Neural cell (in vitro differentiated cells): ENCODE data around the gene TEN1.

ENCODE experiments used
- EP300 ChIP-seq: fragments of 450-650 bp; conservative IDR thresholded peaks from 2 replicates; pipeline ENCODE4 v1.6.1; 2014; ENCODE audit warnings: antibody characterized with exemption, mild to moderate bottlenecking, moderate library complexity; ENCODE audit not compliant: poor library complexity, severe bottlenecking
- EZH2 ChIP-seq: fragments of 200-600, 300-800 bp; shearing (Covaris generic), sonication (generic); IDR thresholded peaks from 2 replicates; pipeline ENCODE4 v1.6.1; 2014; ENCODE audit warnings: antibody characterized with exemption, low read length, borderline replicate concordance, mild to moderate bottlenecking; ENCODE audit not compliant: insufficient read depth, poor library complexity, severe bottlenecking
- MXI1 ChIP-seq: fragments of 450-650 bp; conservative IDR thresholded peaks from 2 replicates; pipeline ENCODE4 v1.6.1; 2014; ENCODE audit warnings: antibody characterized with exemption, mild to moderate bottlenecking; ENCODE audit not compliant: poor library complexity, severe bottlenecking
- POLR2AphosphoS5 ChIP-seq: IDR thresholded peaks from 2 replicates; pipeline ENCODE4 v1.6.1; 2012
- RAD21 ChIP-seq: fragments of 450-650 bp; conservative IDR thresholded peaks from 2 replicates; pipeline ENCODE4 v1.6.1; 2014; ENCODE audit warnings: antibody characterized with exemption, mild to moderate bottlenecking, moderate library complexity
- SMC3 ChIP-seq: fragments of 450-650 bp; conservative IDR thresholded peaks from 2 replicates; pipeline ENCODE4 v1.6.1; 2014; ENCODE audit warnings: antibody characterized with exemption, mild to moderate bottlenecking, moderate library complexity; ENCODE audit not compliant: poor library complexity
- TAF1 ChIP-seq: IDR thresholded peaks from 2 replicates; pipeline ENCODE4 v1.6.1; 2012; ENCODE audit warnings: low read depth
- TF ChIP-seq, protein P1 (sequence below): fragments of 450-650 bp; IDR thresholded peaks from 2 replicates; pipeline ENCODE4 v1.5.1; 2014; ENCODE audit warnings: antibody characterized with exemption, mild to moderate bottlenecking, moderate library complexity; ENCODE audit not compliant: poor library complexity, severe bottlenecking

DNA sequence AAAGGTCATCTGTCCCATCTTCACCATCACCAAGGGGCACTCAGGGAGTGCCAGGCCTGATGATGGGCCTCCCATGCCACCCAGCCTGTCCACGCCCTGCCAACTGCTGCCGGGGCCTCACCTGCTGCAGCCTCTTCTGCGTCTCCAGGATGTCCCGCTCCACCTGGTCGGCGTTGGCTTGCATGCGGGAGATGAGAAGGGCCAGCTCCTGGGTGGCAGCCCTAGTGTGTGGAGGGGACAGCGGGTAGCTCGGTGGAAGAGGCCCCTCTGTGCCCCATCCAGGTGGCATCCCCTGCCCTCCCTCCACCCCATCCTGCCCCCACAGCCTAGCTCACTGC lies 44.8 kb downstream of the TEN1 start:
- TF ChIP-seq EP300 (no peak), EZH2 (no peak), MXI1 (no peak), POLR2AphosphoS5 (no peak), RAD21 (no peak), TAF1 (no peak), SMC3 (no peak)
- TF ChIP-seq, protein P1, sequence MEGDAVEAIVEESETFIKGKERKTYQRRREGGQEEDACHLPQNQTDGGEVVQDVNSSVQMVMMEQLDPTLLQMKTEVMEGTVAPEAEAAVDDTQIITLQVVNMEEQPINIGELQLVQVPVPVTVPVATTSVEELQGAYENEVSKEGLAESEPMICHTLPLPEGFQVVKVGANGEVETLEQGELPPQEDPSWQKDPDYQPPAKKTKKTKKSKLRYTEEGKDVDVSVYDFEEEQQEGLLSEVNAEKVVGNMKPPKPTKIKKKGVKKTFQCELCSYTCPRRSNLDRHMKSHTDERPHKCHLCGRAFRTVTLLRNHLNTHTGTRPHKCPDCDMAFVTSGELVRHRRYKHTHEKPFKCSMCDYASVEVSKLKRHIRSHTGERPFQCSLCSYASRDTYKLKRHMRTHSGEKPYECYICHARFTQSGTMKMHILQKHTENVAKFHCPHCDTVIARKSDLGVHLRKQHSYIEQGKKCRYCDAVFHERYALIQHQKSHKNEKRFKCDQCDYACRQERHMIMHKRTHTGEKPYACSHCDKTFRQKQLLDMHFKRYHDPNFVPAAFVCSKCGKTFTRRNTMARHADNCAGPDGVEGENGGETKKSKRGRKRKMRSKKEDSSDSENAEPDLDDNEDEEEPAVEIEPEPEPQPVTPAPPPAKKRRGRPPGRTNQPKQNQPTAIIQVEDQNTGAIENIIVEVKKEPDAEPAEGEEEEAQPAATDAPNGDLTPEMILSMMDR, result no peak
